GM10266 (cell line): ENCODE measurements around the gene C12orf57.

Source experiments
- DNase-seq: peaks from one replicate; pipeline ENCODE4 v3.0.0; 2012; ENCODE audit errors: extremely low spot score
- TF ChIP-seq, protein P1 (sequence below): IDR thresholded peaks from 2 replicates; pipeline ENCODE4 v1.5.1; 2012; ENCODE audit warnings: mild to moderate bottlenecking, low read depth; ENCODE audit not compliant: control insufficient read depth, insufficient read depth; ENCODE audit errors: missing control alignments

C12orf57 gene

DNA sequence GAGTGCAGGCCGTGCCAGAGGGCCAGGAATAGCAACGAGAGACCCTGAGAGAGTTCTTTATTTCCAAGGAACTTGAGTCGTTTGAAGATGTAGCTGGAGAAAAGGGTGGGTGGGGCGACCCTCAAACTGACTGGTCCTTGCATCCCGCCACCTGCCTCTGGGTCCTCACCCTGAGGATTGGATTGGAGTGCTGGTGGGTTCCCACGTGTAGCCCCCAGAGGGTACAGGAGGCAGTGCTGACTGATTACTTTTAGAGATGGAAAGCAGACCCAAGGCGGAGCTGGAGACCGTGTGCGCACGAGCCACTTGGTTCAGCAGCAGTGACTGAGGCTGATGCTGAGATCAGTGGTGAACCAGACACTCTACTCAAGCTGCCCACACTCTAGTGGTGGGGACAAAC is 33.8 kb downstream of the C12orf57 start:
- DNase-seq: no peak
- TF ChIP-seq, protein P1, sequence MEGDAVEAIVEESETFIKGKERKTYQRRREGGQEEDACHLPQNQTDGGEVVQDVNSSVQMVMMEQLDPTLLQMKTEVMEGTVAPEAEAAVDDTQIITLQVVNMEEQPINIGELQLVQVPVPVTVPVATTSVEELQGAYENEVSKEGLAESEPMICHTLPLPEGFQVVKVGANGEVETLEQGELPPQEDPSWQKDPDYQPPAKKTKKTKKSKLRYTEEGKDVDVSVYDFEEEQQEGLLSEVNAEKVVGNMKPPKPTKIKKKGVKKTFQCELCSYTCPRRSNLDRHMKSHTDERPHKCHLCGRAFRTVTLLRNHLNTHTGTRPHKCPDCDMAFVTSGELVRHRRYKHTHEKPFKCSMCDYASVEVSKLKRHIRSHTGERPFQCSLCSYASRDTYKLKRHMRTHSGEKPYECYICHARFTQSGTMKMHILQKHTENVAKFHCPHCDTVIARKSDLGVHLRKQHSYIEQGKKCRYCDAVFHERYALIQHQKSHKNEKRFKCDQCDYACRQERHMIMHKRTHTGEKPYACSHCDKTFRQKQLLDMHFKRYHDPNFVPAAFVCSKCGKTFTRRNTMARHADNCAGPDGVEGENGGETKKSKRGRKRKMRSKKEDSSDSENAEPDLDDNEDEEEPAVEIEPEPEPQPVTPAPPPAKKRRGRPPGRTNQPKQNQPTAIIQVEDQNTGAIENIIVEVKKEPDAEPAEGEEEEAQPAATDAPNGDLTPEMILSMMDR: no peak

DNA sequence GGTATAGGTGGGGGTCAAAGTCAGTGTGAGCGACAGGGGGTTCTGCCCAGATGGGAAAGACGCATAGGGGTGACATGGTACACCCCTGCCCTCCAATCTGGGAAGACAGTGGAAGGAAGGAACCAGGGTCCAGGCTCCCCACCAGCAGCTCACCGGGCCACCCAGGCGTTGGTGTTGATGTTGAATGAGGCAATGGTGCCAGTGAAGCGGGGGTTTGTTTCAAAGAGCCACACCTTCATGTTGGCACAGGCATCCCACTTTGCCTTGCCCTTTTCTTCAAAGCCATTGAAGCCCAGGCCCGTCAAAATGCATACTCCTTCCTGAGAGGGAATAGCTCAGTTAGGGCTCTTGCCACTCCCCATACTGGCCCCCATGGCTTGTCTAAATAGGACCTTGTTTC is 34.4 kb downstream of the C12orf57 start:
- no peak for DNase-seq
- TF ChIP-seq, protein P1: no peak

- no peak for DNase-seq
These were observed 34.8 kb downstream of the C12orf57 start for GRCh38 chr12:6978611-6979011.

GRCh38 chr12:6979021-6979420 is 35.2 kb downstream of the C12orf57 start:
- TF ChIP-seq, protein P1: no peak
- no peak for DNase-seq

More at GRCh38 chr12:6978611-6979011, 34.8 kb downstream of the C12orf57 start:
- TF ChIP-seq, protein P1: no peak

GRCh38 chr12:6979453-6979852 is 35.6 kb downstream of the C12orf57 start:
- no peak for DNase-seq
- TF ChIP-seq, protein P1: no peak

DNA sequence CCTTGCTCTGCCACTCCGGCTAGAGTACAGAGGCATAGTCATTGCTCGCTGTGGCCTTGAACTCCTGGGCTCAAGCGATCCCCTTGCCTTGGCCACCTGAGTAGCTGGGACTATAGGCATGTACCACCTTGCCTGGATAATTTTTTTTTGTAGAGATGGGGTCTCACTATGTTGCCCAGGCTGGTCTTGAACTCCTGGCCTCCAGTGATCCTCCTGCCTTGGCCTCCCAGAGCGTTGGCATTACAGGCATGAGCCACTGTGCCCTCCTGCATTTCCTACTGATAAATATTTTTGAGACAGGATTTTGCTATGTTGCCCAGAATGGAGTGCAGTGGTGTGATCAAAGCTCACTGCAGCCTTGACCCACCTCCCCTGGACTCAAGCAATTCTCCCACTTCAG is 36.3 kb downstream of the C12orf57 start:
- no peak for DNase-seq
- TF ChIP-seq, protein P1: no peak

DNA sequence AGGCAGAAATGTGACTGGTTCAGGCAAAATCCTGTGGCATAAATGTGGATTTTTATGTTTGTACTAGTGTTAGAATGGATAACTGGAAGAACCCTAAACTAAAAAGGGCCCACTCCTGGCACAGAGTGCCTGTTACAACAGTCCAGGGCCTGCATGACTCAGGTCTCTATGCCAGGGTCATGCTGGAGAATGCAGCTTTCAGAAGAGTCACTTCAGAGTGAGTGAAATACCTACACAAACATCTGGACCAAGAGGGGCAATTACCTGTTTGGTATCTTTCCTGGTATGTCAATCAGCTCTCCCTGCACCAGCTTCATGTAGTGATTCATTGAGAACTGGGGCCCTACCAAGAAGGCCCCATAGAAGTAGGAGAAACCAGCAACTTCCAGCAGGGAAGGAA is 36.9 kb downstream of the C12orf57 start:
- TF ChIP-seq, protein P1: no peak
- DNase-seq: no peak
